PFSK-1 (cell line): Measurements from ENCODE around the gene COMMD7.

ENCODE experiments used
- FOXP2 ChIP-seq: optimal IDR thresholded peaks from 2 replicates; pipeline ENCODE3; 2011; ENCODE audit warnings: borderline replicate concordance, control low read depth, inconsistent platforms; ENCODE audit not compliant: insufficient read depth; ENCODE audit errors: extremely low read length, extremely low read depth
- POLR2AphosphoS5 ChIP-seq: IDR thresholded peaks from 2 replicates; pipeline ENCODE4 v1.6.1; 2012; ENCODE audit warnings: low read depth, mild to moderate bottlenecking, control low read depth, low read length, moderate library complexity
- REST ChIP-seq, 2 experiments: IDR thresholded peaks; 2 replicates each; pipeline versions ENCODE4 v1.6.1 to v1.8.0; 2011 to 2012; ENCODE audit warnings: low read depth in 2 of 2, low read length in 2 of 2, control low read depth in 1 of 2, inconsistent platforms in 1 of 2, mild to moderate bottlenecking in 1 of 2, moderate library complexity in 1 of 2; ENCODE audit not compliant: insufficient read depth in 1 of 2
- SIN3A ChIP-seq: IDR thresholded peaks from 2 replicates; pipeline ENCODE4 v1.6.1; 2012; ENCODE audit warnings: mild to moderate bottlenecking, low read length, moderate library complexity, borderline replicate concordance; ENCODE audit not compliant: insufficient read depth
- TAF1 ChIP-seq: IDR thresholded peaks from 2 replicates; pipeline ENCODE4 v1.6.1; 2012; ENCODE audit warnings: low read length, control low read depth, borderline replicate concordance; ENCODE audit not compliant: insufficient read depth

The COMMD7 gene

GRCh38 chr20:32761417-32761830 is 18.2 kb upstream of the COMMD7 start:
- TF ChIP-seq POLR2AphosphoS5 (no peak), REST (IDR thresholded peaks at IDR 0.05; ENCODE audit: insufficient read depth in 1 of 2, low read depth in 2 of 2, low read length in 2 of 2) (no peak), SIN3A (no peak), TAF1 (no peak), FOXP2 (no peak)

GRCh38 chr20:32756156-32756555 is 12.9 kb upstream of the COMMD7 start:
- no peak for TF ChIP-seq POLR2AphosphoS5
- no peak for TF ChIP-seq REST (IDR thresholded peaks at IDR 0.05; ENCODE audit: insufficient read depth in 1 of 2, low read depth in 2 of 2, low read length in 2 of 2)
- no peak for TF ChIP-seq SIN3A
- TF ChIP-seq FOXP2: no peak
- TF ChIP-seq TAF1: no peak

- TF ChIP-seq SIN3A (no peak), TAF1 (no peak), POLR2AphosphoS5 (no peak), FOXP2 (no peak), REST (IDR thresholded peaks at IDR 0.05; ENCODE audit: insufficient read depth in 1 of 2, low read depth in 2 of 2, low read length in 2 of 2) (no peak)
These were observed 10.5 kb upstream of the COMMD7 start for GRCh38 chr20:32753731-32754130.

- TF ChIP-seq SIN3A: no peak
- TF ChIP-seq POLR2AphosphoS5: no peak
- TF ChIP-seq TAF1: no peak
- no peak for TF ChIP-seq FOXP2
- no peak for TF ChIP-seq REST (IDR thresholded peaks at IDR 0.05; ENCODE audit: insufficient read depth in 1 of 2, low read depth in 2 of 2, low read length in 2 of 2)
These were observed 9.4 kb upstream of the COMMD7 start for GRCh38 chr20:32752458-32753250.
